HCT116 (cell line): ENCODE data around the gene CAPN2. TPM values are rescaled to one million over a fixed set of nuclear protein-coding genes. Genes with fewer than 3 reads are reported as not detected.

Experiments
- ATAC-seq: fragments of 200-7000 bp; cut with Tn5 transposase; 2 replicates; pipeline ENCODE4 v1.9.1; 2020; ENCODE audit warnings: mild to moderate bottlenecking, moderate library complexity
- BruUV-seq: library from RNA; stranded (reverse); fragments of 400-500 nt; replicated peaks from 2 replicates; lab custom pipeline; 2021; lab: Mats Ljungman, UMichigan
- CTCF ChIA-PET: fragments of 300-600 bp; sonication (Branson Sonifier 250); formaldehyde crosslinking; loops from one replicate; lab custom pipeline; 2021; ENCODE audit warnings: antibody characterized with exemption; lab: Charles Lee
- POLR2A ChIA-PET: fragments of 300-600, 350-600 bp; sonication (Branson Sonifier 250); formaldehyde crosslinking; loops from one replicate; lab custom pipeline; 2021; ENCODE audit warnings: antibody characterized with exemption; lab: Charles Lee
- RAD21 ChIA-PET, 2 experiments: fragments of 300-600 bp; sonication (Branson Sonifier 250); formaldehyde crosslinking; loops; one replicate each; lab custom pipeline; 2023; ENCODE audit warnings: low total read pairs in 2 of 2; ENCODE audit not compliant: uncharacterized antibody in 2 of 2, unreplicated experiment in 2 of 2, low non-redundant PET in 1 of 2; lab: Charles Lee
- DNase-seq: peaks from one replicate; pipeline ENCODE4 v3.0.0-alpha.2; 2010; ENCODE audit warnings: low read depth, low spot score
- H2AFZ ChIP-seq: fragments of 200-600 bp; shearing (Covaris generic), sonication (generic); 2 replicates; pipeline ENCODE4 v1.6.1; 2017; ENCODE audit warnings: low read depth, mixed run types, mixed read lengths, antibody characterized with exemption, low read length; ENCODE audit not compliant: poor library complexity, severe bottlenecking
- H3K27ac ChIP-seq: 2 replicates; pipeline ENCODE4 v1.5.1; 2012; ENCODE audit warnings: low read depth, low read length
- H3K27me3 ChIP-seq: fragments of 200-600 bp; sonication (generic); 2 replicates; pipeline ENCODE4 v1.6.1; 2016; ENCODE audit warnings: mixed run types, low read length, mixed read lengths; ENCODE audit not compliant: insufficient read depth
- H3K36me3 ChIP-seq, 2 experiments: fragments of 200-500 bp in 1 of 2; fragments of 200-600 bp in 1 of 2; sonication (Bioruptor generic) in 1 of 2; sonication (generic) in 1 of 2; 2 replicates each; pipeline versions ENCODE4 v1.5.1 to v1.6.1; 2014 to 2016; ENCODE audit warnings: low read length in 2 of 2, inconsistent platforms in 1 of 2, mixed read lengths in 1 of 2, mixed run types in 1 of 2; ENCODE audit not compliant: insufficient read depth in 2 of 2, control insufficient read depth in 1 of 2
- H3K4me1 ChIP-seq, 2 experiments: fragments of 200-600 bp in 1 of 2; sonication (generic) in 1 of 2; 2 replicates each; pipeline versions ENCODE4 v1.5.1 to v1.6.1; 2012 to 2017; ENCODE audit warnings: low read length in 2 of 2, inconsistent platforms in 1 of 2, mild to moderate bottlenecking in 1 of 2, mixed read lengths in 1 of 2, mixed run types in 1 of 2, moderate library complexity in 1 of 2; ENCODE audit not compliant: insufficient read depth in 2 of 2, control insufficient read depth in 1 of 2
- H3K4me2 ChIP-seq: fragments of 200-600 bp; sonication (generic); 2 replicates; pipeline ENCODE4 v1.6.1; 2017; ENCODE audit warnings: mixed run types, low read length, mixed read lengths
- H3K4me3 ChIP-seq, 2 experiments: fragments of 200-600 bp in 1 of 2; sonication (generic) in 1 of 2; replicated peaks in 1 of 2; 2 replicates each; pipeline ENCODE4 v1.5.1; 2011 to 2016; ENCODE audit warnings: low read length in 2 of 2, control low read depth in 1 of 2, low read depth in 1 of 2, mild to moderate bottlenecking in 1 of 2, mixed read lengths in 1 of 2, mixed run types in 1 of 2
- H3K79me2 ChIP-seq: fragments of 200-600 bp; sonication (generic); 2 replicates; pipeline ENCODE4 v1.6.1; 2017; ENCODE audit warnings: mild to moderate bottlenecking, mixed run types, low read length, moderate library complexity, mixed read lengths; ENCODE audit not compliant: insufficient read depth
- H3K9ac ChIP-seq: fragments of 200-600 bp; sonication (generic); 2 replicates; pipeline ENCODE4 v1.6.1; 2016; ENCODE audit warnings: low read length, mixed read lengths
- H3K9me2 ChIP-seq: fragments of 200-600 bp; sonication (generic), shearing (Covaris generic); 2 replicates; pipeline ENCODE4 v1.6.1; 2017; ENCODE audit warnings: mixed run types, mild to moderate bottlenecking, moderate library complexity; ENCODE audit not compliant: insufficient read depth
- H3K9me3 ChIP-seq, 2 experiments: fragments of 200-500 bp in 1 of 2; fragments of 200-600 bp in 1 of 2; sonication (Bioruptor generic) in 1 of 2; sonication (generic) in 1 of 2; 2 replicates each; pipeline ENCODE4 v1.6.1; 2014 to 2017; ENCODE audit warnings: low read length in 2 of 2, mixed read lengths in 2 of 2, inconsistent platforms in 1 of 2, low read depth in 1 of 2, mild to moderate bottlenecking in 1 of 2, mixed run types in 1 of 2, moderate library complexity in 1 of 2; ENCODE audit not compliant: control insufficient read depth in 1 of 2, insufficient read depth in 1 of 2
- H4K20me1 ChIP-seq: fragments of 200-600 bp; sonication (generic), shearing (Covaris generic); 2 replicates; pipeline ENCODE4 v1.6.1; 2017; ENCODE audit warnings: mixed run types, mild to moderate bottlenecking, moderate library complexity; ENCODE audit not compliant: insufficient read depth
- ATF3 ChIP-seq: IDR thresholded peaks from 2 replicates; pipeline ENCODE4 v1.6.1; 2012
- EGR1 ChIP-seq: IDR thresholded peaks from 2 replicates; pipeline ENCODE4 v1.6.1; 2012; ENCODE audit warnings: low read depth
- ELF1 ChIP-seq: IDR thresholded peaks from 2 replicates; pipeline ENCODE4 v1.6.1; 2012; ENCODE audit warnings: low read depth, borderline replicate concordance
- EZH2phosphoT487 ChIP-seq: fragments of 200-600 bp; IDR thresholded peaks from 2 replicates; pipeline ENCODE4 v1.6.1; 2018; ENCODE audit warnings: antibody characterized with exemption, borderline replicate concordance
- FOSL1 ChIP-seq: IDR thresholded peaks from 2 replicates; pipeline ENCODE4 v1.6.1; 2012; ENCODE audit warnings: low read depth
- POLR2A ChIP-seq: IDR thresholded peaks from 2 replicates; pipeline ENCODE4 v1.7.0; 2011; ENCODE audit warnings: borderline replicate concordance; ENCODE audit not compliant: insufficient read depth, insufficient read length; ENCODE audit errors: extremely low read depth
- RAD21 ChIP-seq: IDR thresholded peaks from 2 replicates; pipeline ENCODE4 v1.6.1; 2012; ENCODE audit warnings: low read depth, mild to moderate bottlenecking
- REST ChIP-seq: IDR thresholded peaks from 2 replicates; pipeline ENCODE4 v1.6.1; 2012; ENCODE audit warnings: low read depth
- SRF ChIP-seq: IDR thresholded peaks from 2 replicates; pipeline ENCODE4 v1.6.1; 2012; ENCODE audit warnings: low read depth
- TCF7L2 ChIP-seq: IDR thresholded peaks from 2 replicates; pipeline ENCODE4 v1.7.0; 2011; ENCODE audit warnings: borderline replicate concordance, inconsistent platforms; ENCODE audit not compliant: insufficient read depth, insufficient read length; ENCODE audit errors: extremely low read depth
- ZNF274 ChIP-seq: fragments of 200-500 bp; sonication (Bioruptor generic); IDR thresholded peaks from 2 replicates; pipeline ENCODE4 v1.6.1; 2014; ENCODE audit warnings: mild to moderate bottlenecking, low read depth, low read length, inconsistent platforms
- intact Hi-C: fragments of 100-400 bp; cut with micrococcal nuclease; formaldehyde crosslinking; loops from 2 replicates; pipeline ENCODE4 v1.10.0; 2022
- total RNA-seq: library from RNA; stranded (reverse); gene quantifications from one replicate; pipeline ENCODE4 v1.2.1, GENCODE V29; 2021; ENCODE audit not compliant: unreplicated experiment

The CAPN2 gene
- total RNA-seq, 1 experiment from 2014 or later, result 173 TPM

- Histone ChIP-seq H3K9me2 (no peaks in the 10 kb centered on the region), H4K20me1 (no peaks in the 10 kb centered on the region), H2AFZ (no peak overlapping the region), H3K4me1 (peaks cover 2 to 21% of the 10 kb centered on the region in 2 experiments; a peak in 3 of 4 replicates), H3K27ac (no peak overlapping the region), H3K4me3 (no peak overlapping the region), H3K9ac (no peak overlapping the region), H3K4me2 (no peak overlapping the region), H3K27me3 (no peaks in the 10 kb centered on the region), H3K36me3 (no peaks in the 10 kb centered on the region), H3K9me3 (no peaks in the 10 kb centered on the region), H3K79me2 (no peaks in the 10 kb centered on the region)
- no TSS peak for BruUV-seq
- intact Hi-C loops, result no loop called here
- DNase-seq (no peak), ATAC-seq (no peak)
- TF ChIP-seq ELF1 (no peak), EZH2phosphoT487 (no peak), TCF7L2 (no peak), SRF (no peak), RAD21 (no peak), EGR1 (no peak), FOSL1 (no peak), ZNF274 (no peak), POLR2A (no peak), REST (no peak), ATF3 (no peak)
- ChIA-PET POLR2A (no interaction called here), RAD21 (interaction anchor here in 1 of 2 experiments (0.6 kb wide), 1 partner anchor 132 kb away, joined by 3 read pairs; no protein-coding TSS in a partner anchor), CTCF (interaction anchor here (0.6 to 1.1 kb wide), 2 partner anchors 36 to 107 kb away, joined by 3 to 4 read pairs; no protein-coding TSS in a partner anchor)
Observed at GRCh38 chr1:223664106-223664505, 48.2 kb upstream of the CAPN2 start.
